Measurements from ENCODE around the gene SYT1.

Gene SYT1

GRCh38 chr12:78853231-78853630, 11.3 kb upstream of the SYT1 start:
- no peaks in the 10 kb centered on the region for H3K27me3 ChIP-seq
- no peak for TF ChIP-seq CTCF (IDR thresholded peaks at IDR 0.05)
- no peaks in the 10 kb centered on the region for H3K4me1 ChIP-seq (ENCODE audit: control insufficient read depth in 1 of 2, insufficient read depth in 1 of 2, low read depth in 1 of 2, low read length in 1 of 2)
- H3K36me3 ChIP-seq, result no peaks in the 10 kb centered on the region
- no peak overlapping the region for H3K27ac ChIP-seq
- no peak overlapping the region for H3K4me3 ChIP-seq (ENCODE audit: low read depth in 1 of 2, low read length in 1 of 2)
- H3K9me3 ChIP-seq, result no peaks in the 10 kb centered on the region

- Histone ChIP-seq H3K36me3 (no peaks in the 10 kb centered on the region), H3K27ac (no peak overlapping the region), H3K27me3 (peaks cover 53% of the 10 kb centered on the region), H3K4me1 (ENCODE audit: control insufficient read depth in 1 of 2, insufficient read depth in 1 of 2, low read depth in 1 of 2, low read length in 1 of 2) (no peaks in the 10 kb centered on the region), H3K9me3 (no peaks in the 10 kb centered on the region), H3K4me3 (ENCODE audit: low read depth in 1 of 2, low read length in 1 of 2) (no peak overlapping the region)
- no peak for TF ChIP-seq CTCF (IDR thresholded peaks at IDR 0.05)
These were observed 832 bp upstream of the SYT1 start for GRCh38 chr12:78863482-78864402.

GRCh38 chr12:78864870-78865463, 393 bp downstream of the SYT1 start:
- no peaks in the 10 kb centered on the region for H3K9me3 ChIP-seq
- no peaks in the 10 kb centered on the region for H3K4me1 ChIP-seq (ENCODE audit: control insufficient read depth in 1 of 2, insufficient read depth in 1 of 2, low read depth in 1 of 2, low read length in 1 of 2)
- no peaks in the 10 kb centered on the region for H3K36me3 ChIP-seq
- no peak overlapping the region for H3K27ac ChIP-seq
- peaks cover 53% of the 10 kb centered on the region for H3K27me3 ChIP-seq
- H3K4me3 ChIP-seq (ENCODE audit: low read depth in 1 of 2, low read length in 1 of 2), result no peak overlapping the region
- no peak for TF ChIP-seq CTCF (IDR thresholded peaks at IDR 0.05)

GRCh38 chr12:78865516-78865915, 942 bp downstream of the SYT1 start:
- no peaks in the 10 kb centered on the region for H3K36me3 ChIP-seq
- TF ChIP-seq CTCF (IDR thresholded peaks at IDR 0.05), result no peak
- H3K27ac ChIP-seq, result no peak overlapping the region
- no peak overlapping the region for H3K4me3 ChIP-seq (ENCODE audit: low read depth in 1 of 2, low read length in 1 of 2)
- no peaks in the 10 kb centered on the region for H3K9me3 ChIP-seq
- peaks cover 53% of the 10 kb centered on the region for H3K27me3 ChIP-seq
- no peaks in the 10 kb centered on the region for H3K4me1 ChIP-seq (ENCODE audit: control insufficient read depth in 1 of 2, insufficient read depth in 1 of 2, low read depth in 1 of 2, low read length in 1 of 2)

- no peak for TF ChIP-seq CTCF (IDR thresholded peaks at IDR 0.05)
- Histone ChIP-seq H3K9me3 (no peaks in the 10 kb centered on the region), H3K27ac (no peak overlapping the region), H3K36me3 (no peaks in the 10 kb centered on the region), H3K27me3 (peaks cover 53% of the 10 kb centered on the region), H3K4me3 (ENCODE audit: low read depth in 1 of 2, low read length in 1 of 2) (no peak overlapping the region), H3K4me1 (ENCODE audit: control insufficient read depth in 1 of 2, insufficient read depth in 1 of 2, low read depth in 1 of 2, low read length in 1 of 2) (no peaks in the 10 kb centered on the region)
These were observed 1.9 kb downstream of the SYT1 start for GRCh38 chr12:78866518-78866917.
